ENCODE data around the gene GP5.

GP5 gene

DNA sequence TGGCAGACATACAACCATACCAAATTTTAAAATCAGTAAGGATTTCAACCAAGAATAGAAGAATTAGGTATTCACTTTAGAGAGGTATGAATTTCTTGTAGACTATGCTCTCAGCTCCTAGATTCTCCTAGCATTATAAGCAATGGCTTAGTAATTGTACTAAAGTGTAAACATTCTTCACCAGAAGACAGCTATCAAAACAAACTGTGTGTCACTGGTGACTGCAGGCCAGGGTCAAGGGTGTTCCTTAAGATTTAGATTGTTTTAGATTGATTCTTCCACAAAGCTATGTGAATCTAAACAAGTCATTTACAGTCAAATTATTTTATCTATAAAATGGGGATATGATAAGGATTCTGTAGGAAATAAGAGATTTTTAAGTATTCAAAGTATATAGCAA lies 23.1 kb upstream of the GP5 start:
- TF ChIP-seq, protein P1, sequence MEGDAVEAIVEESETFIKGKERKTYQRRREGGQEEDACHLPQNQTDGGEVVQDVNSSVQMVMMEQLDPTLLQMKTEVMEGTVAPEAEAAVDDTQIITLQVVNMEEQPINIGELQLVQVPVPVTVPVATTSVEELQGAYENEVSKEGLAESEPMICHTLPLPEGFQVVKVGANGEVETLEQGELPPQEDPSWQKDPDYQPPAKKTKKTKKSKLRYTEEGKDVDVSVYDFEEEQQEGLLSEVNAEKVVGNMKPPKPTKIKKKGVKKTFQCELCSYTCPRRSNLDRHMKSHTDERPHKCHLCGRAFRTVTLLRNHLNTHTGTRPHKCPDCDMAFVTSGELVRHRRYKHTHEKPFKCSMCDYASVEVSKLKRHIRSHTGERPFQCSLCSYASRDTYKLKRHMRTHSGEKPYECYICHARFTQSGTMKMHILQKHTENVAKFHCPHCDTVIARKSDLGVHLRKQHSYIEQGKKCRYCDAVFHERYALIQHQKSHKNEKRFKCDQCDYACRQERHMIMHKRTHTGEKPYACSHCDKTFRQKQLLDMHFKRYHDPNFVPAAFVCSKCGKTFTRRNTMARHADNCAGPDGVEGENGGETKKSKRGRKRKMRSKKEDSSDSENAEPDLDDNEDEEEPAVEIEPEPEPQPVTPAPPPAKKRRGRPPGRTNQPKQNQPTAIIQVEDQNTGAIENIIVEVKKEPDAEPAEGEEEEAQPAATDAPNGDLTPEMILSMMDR (IDR thresholded peaks at IDR 0.05), result no peak
- no peak overlapping the region for H3K27ac ChIP-seq
- no peak overlapping the region for H3K4me3 ChIP-seq
- DNase-seq (ENCODE audit: low spot score), result no peak

DNA sequence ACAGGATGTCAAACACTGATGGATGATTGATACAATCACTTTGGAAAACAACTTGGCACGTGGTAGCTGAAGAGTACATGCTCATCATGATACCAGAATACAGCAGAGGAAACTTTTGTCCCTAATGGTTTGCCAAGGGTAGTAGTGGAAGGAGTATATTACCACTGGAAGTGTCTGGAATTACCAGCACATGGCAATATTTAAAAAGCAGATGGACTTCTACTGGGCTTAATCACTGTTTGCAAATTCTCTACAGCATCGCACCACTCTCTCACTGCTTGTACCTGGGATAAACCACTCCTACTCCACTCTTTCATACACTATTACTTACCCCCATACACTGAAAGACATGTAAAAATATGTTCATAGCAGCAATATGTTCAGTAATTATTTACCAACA lies 19.6 kb upstream of the GP5 start:
- H3K4me3 ChIP-seq, result no peak overlapping the region
- TF ChIP-seq, protein P1 (IDR thresholded peaks at IDR 0.05), result no peak
- no peak overlapping the region for H3K27ac ChIP-seq
- no peak for DNase-seq (ENCODE audit: low spot score)

DNA sequence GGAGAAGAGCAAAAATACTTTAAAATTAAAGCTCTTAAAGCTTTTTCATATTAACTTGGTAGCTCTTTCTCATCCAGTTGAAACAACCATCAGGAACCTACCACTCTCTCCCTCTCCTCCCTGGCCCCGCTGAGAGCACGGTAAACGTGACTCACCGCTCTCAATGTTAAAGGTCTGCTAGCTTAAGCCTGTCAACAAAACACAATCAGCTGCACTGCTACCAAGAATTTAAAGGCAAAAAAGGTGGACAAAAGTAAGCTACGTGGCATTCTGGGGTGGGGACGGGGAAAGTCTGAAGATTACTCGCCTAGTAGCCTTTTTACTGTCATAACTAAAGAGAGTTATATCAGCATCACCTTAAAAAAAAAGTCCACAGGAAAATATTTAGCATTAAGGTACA lies 8.4 kb upstream of the GP5 start:
- no peak for DNase-seq (ENCODE audit: low spot score)
- Histone ChIP-seq H3K27ac (no peak overlapping the region), H3K4me3 (no peak overlapping the region)
- TF ChIP-seq, protein P1 (IDR thresholded peaks at IDR 0.05), result no peak

DNA sequence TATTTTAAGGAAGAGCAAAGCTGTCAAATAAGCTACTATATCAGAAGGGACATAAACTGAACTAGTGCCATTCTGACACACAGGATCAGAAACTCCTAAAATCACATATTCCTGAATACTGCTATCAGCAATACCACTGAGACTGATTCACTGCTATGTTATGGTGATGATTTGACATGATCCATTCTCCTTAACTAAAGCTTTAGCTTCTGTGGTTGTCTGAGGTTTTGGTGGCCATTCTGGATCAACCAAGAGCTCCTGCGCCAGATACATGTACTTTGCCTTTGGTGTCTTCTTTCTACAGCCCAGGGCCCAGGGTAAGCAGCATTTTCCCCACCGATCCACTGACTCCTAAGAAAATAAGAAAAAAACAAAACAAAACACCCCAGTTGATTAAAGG lies 6.7 kb upstream of the GP5 start:
- H3K27ac ChIP-seq, result no peak overlapping the region
- no peak overlapping the region for H3K4me3 ChIP-seq
- DNase-seq (ENCODE audit: low spot score), result no peak
- TF ChIP-seq, protein P1 (IDR thresholded peaks at IDR 0.05), result no peak

DNA sequence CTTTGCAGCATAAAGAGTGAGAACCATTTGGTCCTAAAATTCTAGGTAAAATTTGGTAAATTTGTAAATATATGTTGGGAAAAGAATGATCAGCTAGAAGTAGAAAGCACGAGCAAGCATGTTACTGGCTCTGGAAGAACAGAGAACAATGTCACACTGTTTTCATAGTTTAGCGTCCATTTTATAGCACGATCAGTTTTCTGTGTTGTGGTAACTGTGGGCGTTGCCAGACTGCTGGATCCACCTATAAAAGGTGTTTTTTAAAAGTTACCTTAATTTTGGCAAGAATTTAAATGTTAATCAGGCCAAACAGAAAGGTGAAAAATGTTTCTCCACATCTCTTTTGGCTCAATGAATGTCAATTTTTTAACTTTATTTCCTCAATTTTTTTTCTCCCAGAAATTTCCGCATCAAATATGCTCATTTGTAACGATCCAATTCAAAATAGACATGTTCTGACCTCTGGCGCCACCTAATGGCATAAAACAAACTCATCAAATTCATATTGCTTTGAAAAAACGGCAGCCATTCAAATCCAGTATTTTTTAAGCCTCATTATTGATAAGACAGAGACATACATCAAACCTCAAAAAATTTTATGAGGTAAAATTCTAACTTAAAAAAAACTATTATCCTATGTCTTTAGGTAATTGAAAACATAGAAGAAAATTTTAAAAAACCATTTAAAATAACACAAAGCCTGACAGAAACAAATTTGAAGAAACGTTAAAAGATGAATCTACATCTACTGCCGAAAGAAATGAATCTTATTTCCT lies 5.5 kb upstream of the GP5 start:
- no peak overlapping the region for H3K27ac ChIP-seq
- TF ChIP-seq, protein P1 (IDR thresholded peaks at IDR 0.05), result peak; percentile 58
- DNase-seq (ENCODE audit: low spot score), result no peak
- H3K4me3 ChIP-seq, result no peak overlapping the region

DNA sequence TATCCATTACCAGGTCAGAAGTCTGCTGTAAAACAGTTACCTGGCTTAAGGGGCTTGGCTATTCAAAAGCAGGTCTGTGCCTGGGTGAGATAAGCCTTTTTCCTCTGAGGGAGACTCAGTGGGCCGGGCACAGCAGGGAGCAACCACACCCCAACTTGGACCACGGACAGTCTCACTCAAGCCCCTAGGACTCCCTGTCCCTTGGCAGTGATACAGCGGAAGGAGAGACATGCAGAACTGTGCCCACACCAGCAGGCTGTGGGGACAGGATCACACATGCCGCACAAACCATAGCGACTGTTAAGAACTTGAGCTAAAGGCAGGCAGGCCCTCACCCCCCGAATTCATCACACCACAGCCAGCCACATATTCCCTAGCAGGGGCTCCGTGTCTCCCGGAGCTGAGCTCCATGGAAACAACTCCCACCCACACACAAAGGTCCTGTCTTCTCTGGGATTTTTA lies 2.8 kb upstream of the GP5 start:
- TF ChIP-seq, protein P1 (IDR thresholded peaks at IDR 0.05), result no peak
- H3K4me3 ChIP-seq, result no peak overlapping the region
- H3K27ac ChIP-seq, result no peak overlapping the region
- DNase-seq (ENCODE audit: low spot score), result no peak

DNA sequence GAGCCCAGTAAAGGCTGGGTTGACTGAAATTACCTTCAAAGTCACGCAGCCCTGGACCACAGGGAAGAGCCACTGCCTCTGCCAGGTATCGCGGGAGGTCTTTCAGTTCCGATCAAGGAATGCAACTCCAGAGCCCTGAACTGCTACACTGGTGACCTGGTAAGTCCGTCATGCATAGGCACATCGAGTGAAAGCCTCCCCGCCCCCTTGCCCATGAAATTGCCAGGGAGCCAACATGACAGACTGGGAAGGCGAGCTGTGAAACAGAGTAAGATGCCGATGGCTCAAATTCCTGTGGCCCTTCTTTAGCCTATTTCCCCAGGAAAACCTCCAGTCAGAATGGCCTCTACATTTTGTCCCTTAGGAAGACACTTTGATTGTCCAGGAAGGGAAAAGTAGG lies 2.3 kb upstream of the GP5 start:
- TF ChIP-seq, protein P1 (IDR thresholded peaks at IDR 0.05), result no peak
- DNase-seq (ENCODE audit: low spot score), result no peak
- no peak overlapping the region for H3K4me3 ChIP-seq
- no peak overlapping the region for H3K27ac ChIP-seq
